ENCODE measurements around the gene RSKR. TPM values are rescaled to one million over a fixed set of nuclear protein-coding genes. Genes with fewer than 3 reads are reported as not detected.

Gene RSKR
- total and polyA plus RNA-seq, 2 experiments from 2014 or later, result 7.5 to 38.8 TPM

- TF ChIP-seq ZNF462 (CRISPR knock-in tag; IDR thresholded peaks at IDR 0.05) (no peak), ZNF331 (CRISPR knock-in tag; IDR thresholded peaks at IDR 0.05; ENCODE audit: low read depth) (no peak), STAT1 (IDR thresholded peaks at IDR 0.05; ENCODE audit: unreplicated experiment) (no peak), POLR2AphosphoS5 (IDR thresholded peaks at IDR 0.05; ENCODE audit: low read depth) (no peak), ZNF114 (CRISPR knock-in tag; IDR thresholded peaks at IDR 0.05) (no peak), EZH2phosphoT487 (IDR thresholded peaks at IDR 0.05; ENCODE audit: unreplicated experiment) (no peak)
Observed at GRCh38 chr17:28575126-28575795, 38.7 kb downstream of the RSKR start (continued).

- no peak overlapping the region for H3K27ac Mint-ChIP-seq
Observed at GRCh38 chr17:28574526-28574925, 39.5 kb downstream of the RSKR start.

More at GRCh38 chr17:28574526-28574925, 39.5 kb downstream of the RSKR start:
- DNase-seq (ENCODE audit: low spot score), result no peak
- Histone ChIP-seq H3K79me2 (replicated peaks; ENCODE audit: insufficient read depth) (peaks cover 14% of the 10 kb centered on the region), H3F3A (replicated peaks; ENCODE audit: low read depth) (peaks cover 19% of the 10 kb centered on the region), H4K20me1 (replicated peaks; ENCODE audit: insufficient read depth) (peaks cover 3% of the 10 kb centered on the region), H3K27me3 (ENCODE audit: insufficient read depth) (peaks cover 4% of the 10 kb centered on the region; the same call in 1 of the 2 replicates), H3K27ac (ENCODE audit: low read depth) (no peak overlapping the region), H3K36me3 (ENCODE audit: insufficient read depth) (peaks cover 19% of the 10 kb centered on the region), H3K4me2 (no peak overlapping the region), H3K4me1 (ENCODE audit: insufficient read depth) (peaks cover 30% of the 10 kb centered on the region), H3K4me3 (no peak overlapping the region), H2AFZ (no peak overlapping the region), H3K9me2 (ENCODE audit: insufficient read depth) (no peaks in the 10 kb centered on the region)
- Mint-ChIP-seq H3K36me3 (ENCODE audit: low read depth) (peaks cover 33% of the 10 kb centered on the region), H3K4me1 (peaks cover 33% of the 10 kb centered on the region), H3K9me3 (no peaks in the 10 kb centered on the region), H3K27me3 (ENCODE audit: insufficient read depth, low read depth, poor library complexity) (peaks cover 19% of the 10 kb centered on the region), H3K4me3 (no peak overlapping the region; the same call in 2 of the 3 replicates)
- no peak for TF ChIP-seq ZNF331 (CRISPR knock-in tag; IDR thresholded peaks at IDR 0.05; ENCODE audit: low read depth)
- no peak for ATAC-seq
